Gastroesophageal sphincter (tissue), 4 donors: ENCODE data around the gene GLOD4. TPM values are rescaled to one million over a fixed set of nuclear protein-coding genes. Genes with fewer than 3 reads are reported as not detected.

Experiments
- ATAC-seq: fragments of 150-250 bp; one replicate; pipeline ENCODE4 v1.9.1; 2016; ENCODE audit warnings: mild to moderate bottlenecking, moderate library complexity
- H3K27ac ChIP-seq, 4 donors: fragments of 200-600 bp; sonication (generic) in 3 of 4; 1 replicate in 3 of 4; 2 replicates in 1 of 4; pipeline ENCODE4 v1.5.1; 2016 to 2019
- H3K27me3 ChIP-seq: fragments of 200-600 bp; sonication (generic); one replicate; pipeline ENCODE4 v1.5.1; 2019
- H3K36me3 ChIP-seq, 2 donors: fragments of 200-600 bp; sonication (generic); one replicate each; pipeline ENCODE4 v1.5.1; 2019; ENCODE audit warnings: control low read depth in 1 of 2
- H3K4me1 ChIP-seq, 3 donors: fragments of 200-600 bp; sonication (generic); 1 replicate in 2 of 3; 2 replicates in 1 of 3; pipeline ENCODE4 v1.5.1; 2016 to 2019; ENCODE audit warnings: control low read depth in 2 of 3
- H3K4me3 ChIP-seq, 2 donors: fragments of 200-600 bp; sonication (generic); one replicate each; pipeline ENCODE4 v1.5.1; 2019; ENCODE audit warnings: mild to moderate bottlenecking in 1 of 2, moderate library complexity in 1 of 2
- H3K9me3 ChIP-seq, 3 donors: fragments of 200-600 bp; sonication (generic); one replicate each; pipeline ENCODE4 v1.5.1; 2017 to 2019; ENCODE audit warnings: control low read depth in 2 of 3
- CTCF ChIP-seq, 4 experiments: fragments of 200-600 bp in 2 of 4; fragments of 450-650 bp in 2 of 4; sonication (generic) in 1 of 4; IDR thresholded peaks; one replicate each; pipeline ENCODE4 v1.5.1; 2017 to 2019; ENCODE audit warnings: antibody characterized with exemption in 4 of 4, mild to moderate bottlenecking in 2 of 4, moderate library complexity in 2 of 4
- EP300 ChIP-seq: sonication (generic); formaldehyde crosslinking; IDR thresholded peaks from one replicate; pipeline ENCODE4 v1.6.1; 2017; ENCODE audit warnings: antibody characterized with exemption, mild to moderate bottlenecking
- POLR2AphosphoS5 ChIP-seq: sonication (generic); formaldehyde crosslinking; IDR thresholded peaks from one replicate; pipeline ENCODE4 v1.6.1; 2017; ENCODE audit warnings: antibody characterized with exemption
- WGBS, 2 donors: methylation state at CpG; one replicate each; pipeline ENCODE4 v1.1.5; 2018; ENCODE audit warnings: low coverage in 1 of 2; 5-methylcytosine and 5-hydroxymethylcytosine counted together
- total RNA-seq, 4 donors: library from RNA; depleted of rRNA; stranded (reverse); fragments of >200 nt; gene quantifications; one replicate each; pipeline ENCODE4 v1.1.0, GENCODE V29; 2016

The GLOD4 gene
- total RNA-seq, 4 donors from 2014 or later: 52.5 to 119 (median 99.3) TPM

DNA sequence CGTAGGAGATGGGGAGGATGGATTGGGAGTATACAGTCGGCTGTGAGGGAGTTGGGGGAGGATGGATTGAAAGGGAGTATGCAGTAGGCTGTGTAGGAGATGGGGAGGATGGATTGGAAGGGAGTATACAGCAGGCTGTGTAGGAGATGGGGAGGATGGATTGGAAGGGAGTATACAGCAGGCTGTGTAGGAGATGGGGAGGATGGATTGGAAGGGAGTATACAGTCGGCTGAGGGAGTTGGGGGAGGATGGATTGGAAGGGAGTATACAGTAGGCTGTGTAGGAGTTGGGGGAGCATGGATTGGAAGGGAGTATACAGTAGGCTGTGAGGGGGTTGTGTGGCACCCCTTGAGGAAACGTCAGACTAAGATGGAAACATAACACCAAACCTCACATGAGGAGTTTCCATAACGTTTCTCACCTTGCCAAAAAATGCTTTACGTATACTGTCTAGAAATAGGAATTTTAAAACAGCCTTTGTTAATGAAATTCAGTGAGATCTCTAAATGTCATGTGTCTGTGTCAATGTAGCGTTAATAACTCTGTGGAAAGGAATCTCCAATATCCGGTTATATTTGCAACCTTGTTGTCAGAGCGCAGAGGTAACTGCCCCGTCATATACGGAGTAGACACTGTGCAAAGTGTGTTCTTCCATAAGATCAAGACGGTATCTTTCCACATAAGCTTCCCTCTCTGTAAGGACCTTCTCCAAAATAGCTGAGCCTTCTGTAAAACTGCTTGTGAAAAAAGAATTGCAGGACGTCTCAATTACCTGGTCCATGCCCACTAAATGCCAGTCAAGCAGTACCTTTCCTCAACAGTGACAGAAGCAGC lies 61.2 kb downstream of the GLOD4 start:
- Histone ChIP-seq H3K4me3 (no peak overlapping the region), H3K27ac (no peak overlapping the region), H3K9me3 (no peaks in the 10 kb centered on the region), H3K4me1 (peaks cover 0 to 14% (median 0%) of the 10 kb centered on the region in 3 donors), H3K36me3 (peaks cover 0 to 4% of the 10 kb centered on the region in 2 donors), H3K27me3 (no peaks in the 10 kb centered on the region)
- WGBS, 2 donors: 70 to 74% methylated on average over 8 to 13 of the region's 13 CpGs
- no peak for TF ChIP-seq POLR2AphosphoS5
- TF ChIP-seq EP300: no peak
- no peak for ATAC-seq

GRCh38 chr17:718075-718474 lies 64.0 kb downstream of the GLOD4 start:
- TF ChIP-seq POLR2AphosphoS5 (no peak), EP300 (no peak), CTCF (IDR thresholded peaks at IDR 0.05) (no peak)
- H3K9me3 ChIP-seq: no peaks in the 10 kb centered on the region
- H3K4me3 ChIP-seq: no peak overlapping the region
- peaks cover 0 to 34% (median 0%) of the 10 kb centered on the region in 3 donors for H3K4me1 ChIP-seq
- 86 to 95% methylated on average over 5 of the region's 5 CpGs for WGBS, 2 donors
- ATAC-seq: no peak
- H3K27me3 ChIP-seq: no peaks in the 10 kb centered on the region
- peaks cover 0 to 4% of the 10 kb centered on the region in 2 donors for H3K36me3 ChIP-seq
- H3K27ac ChIP-seq: no peak overlapping the region

Other genes starting within 250 kb of the GLOD4 start
- 10 to 100 TPM; 13.1 to 39.8 (median 30.4) TPM for gene VPS53, start 67.4 kb downstream of the GLOD4 start, total RNA-seq
- 10 to 100 TPM in 1 of 4 donors, 1 to 10 TPM in 3; 2.8 to 13.6 (median 7.1) TPM for gene TLCD3A, start 49.7 kb downstream of the GLOD4 start, total RNA-seq
- 10 to 100 TPM; 13.9 to 21.6 (median 17.9) TPM for gene GEMIN4, start 30.0 kb downstream of the GLOD4 start, total RNA-seq
- gene MRM3, start 73 bp upstream of the GLOD4 start, total RNA-seq: 10 to 100 TPM; 20.5 to 33.9 (median 27.8) TPM
- 100 to 1,000 TPM in 1 of 4 donors, 10 to 100 TPM in 3; 39.6 to 103 (median 59.1) TPM for gene NXN, start 197.5 kb upstream of the GLOD4 start, total RNA-seq
- gene TIMM22, start 214.8 kb upstream of the GLOD4 start, total RNA-seq: 10 to 100 TPM; 13.7 to 20.9 (median 16.0) TPM